ENCODE measurements around the gene ADCK1.
"Not testable (repeated sequence)": the region's sequence is repeated elsewhere in the genome, so short reads cannot be mapped to it uniquely, and the experiment has no call there.

Gene ADCK1

DNA sequence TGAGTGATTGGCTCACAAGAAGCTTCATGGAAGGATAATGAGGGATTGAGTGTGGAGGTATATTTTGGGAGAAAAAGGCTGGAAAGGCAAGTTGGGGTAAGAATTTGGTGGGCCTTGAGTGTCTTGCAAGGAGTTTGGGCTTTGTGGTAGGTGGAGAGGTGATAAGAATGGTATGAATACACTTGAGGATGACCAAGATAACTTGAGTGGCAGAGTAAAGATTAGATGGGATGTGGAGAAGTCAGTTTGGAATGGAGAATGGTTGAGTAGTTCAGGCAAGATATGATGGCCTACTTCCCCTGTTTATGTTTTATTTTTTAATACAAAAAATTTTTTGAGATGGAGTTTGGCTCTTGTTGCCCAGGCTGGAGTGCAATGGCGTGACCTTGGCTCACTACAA is 9.1 kb downstream of the ADCK1 start:
- DNase-seq (ENCODE audit: low read depth in 1 of 2, low spot score in 1 of 2): no peak

DNA sequence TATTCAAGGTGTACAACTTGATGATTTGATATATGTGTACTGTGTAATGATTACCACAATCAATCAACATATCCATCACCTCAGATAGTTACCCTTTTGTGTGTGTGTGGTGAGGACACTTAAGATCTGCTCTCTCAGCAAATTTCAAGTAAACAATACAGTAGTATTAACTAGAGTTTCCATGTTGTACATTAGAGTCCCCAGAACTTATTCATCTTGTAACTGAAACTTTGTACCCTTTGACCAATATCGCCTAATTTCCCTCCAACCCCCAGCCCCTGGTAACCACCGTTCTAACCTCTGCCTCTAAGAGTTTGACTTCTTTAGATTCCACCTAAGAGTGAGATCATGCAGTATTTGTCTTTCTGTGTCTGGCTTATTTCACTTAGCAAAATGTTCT is 12.1 kb downstream of the ADCK1 start:
- DNase-seq (ENCODE audit: low read depth in 1 of 2, low spot score in 1 of 2): no peak

DNA sequence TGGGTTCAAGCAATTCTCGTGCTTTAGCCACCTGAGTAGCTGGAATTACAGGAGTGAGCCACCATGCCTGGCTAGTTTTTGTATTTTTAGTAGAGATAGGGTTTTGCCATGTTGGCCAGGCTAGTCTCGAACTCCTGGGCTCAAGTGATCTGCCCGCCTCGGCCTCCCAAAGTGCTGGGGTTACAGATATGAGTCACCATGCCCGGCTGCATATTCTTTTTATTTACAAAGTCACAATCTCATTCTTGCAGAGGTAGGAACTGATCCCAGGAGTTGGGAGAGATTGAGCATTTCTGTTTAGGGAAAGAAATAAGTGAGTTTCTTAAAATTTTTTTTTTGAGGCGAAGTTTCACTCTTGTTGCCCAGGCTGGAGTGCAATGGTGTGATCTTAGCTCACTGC is 12.8 kb downstream of the ADCK1 start:
- not testable (repeated sequence) for DNase-seq (ENCODE audit: low read depth in 1 of 2, low spot score in 1 of 2)

DNA sequence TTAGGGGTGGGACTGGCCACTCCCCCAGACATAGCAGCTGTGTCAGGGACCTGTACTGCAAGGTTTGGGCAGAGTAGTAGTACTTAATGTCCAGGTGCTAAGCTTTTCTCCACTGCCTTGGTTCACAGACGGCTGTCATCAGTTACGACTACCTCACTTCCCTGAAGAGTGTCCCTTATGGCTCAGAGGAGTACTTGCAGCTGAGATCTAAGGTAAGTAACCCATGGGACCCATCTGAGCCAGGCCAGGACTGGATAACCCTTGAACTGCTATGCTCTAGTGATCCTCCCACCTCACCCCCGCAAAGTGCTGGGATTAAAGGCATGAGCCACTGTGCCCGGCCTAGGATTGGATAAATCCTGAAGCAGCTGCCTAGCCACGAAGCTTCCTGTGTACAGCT is 22.4 kb downstream of the ADCK1 start:
- DNase-seq (ENCODE audit: low read depth in 1 of 2, low spot score in 1 of 2): no peak

DNA sequence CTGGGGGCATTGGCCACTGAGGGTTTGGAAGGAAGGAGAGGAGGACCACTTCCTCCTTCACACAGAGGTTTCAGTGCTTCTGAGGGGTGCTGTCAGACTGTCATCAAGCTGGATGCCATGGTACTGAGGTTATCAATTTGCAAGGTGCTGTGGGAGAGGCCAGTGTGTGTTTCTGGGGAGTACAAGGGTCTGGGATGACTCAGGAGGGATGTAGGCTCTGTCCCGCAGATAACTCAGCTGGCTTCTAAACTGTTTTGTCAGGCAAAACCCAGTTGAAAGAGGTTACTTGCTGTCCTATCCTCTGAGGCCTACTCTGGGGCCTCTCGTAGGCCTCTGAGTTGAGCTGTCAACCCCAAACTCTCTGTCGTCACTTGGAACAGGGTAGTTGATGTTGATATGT is 22.8 kb downstream of the ADCK1 start:
- no peak for DNase-seq (ENCODE audit: low read depth in 1 of 2, low spot score in 1 of 2)

DNA sequence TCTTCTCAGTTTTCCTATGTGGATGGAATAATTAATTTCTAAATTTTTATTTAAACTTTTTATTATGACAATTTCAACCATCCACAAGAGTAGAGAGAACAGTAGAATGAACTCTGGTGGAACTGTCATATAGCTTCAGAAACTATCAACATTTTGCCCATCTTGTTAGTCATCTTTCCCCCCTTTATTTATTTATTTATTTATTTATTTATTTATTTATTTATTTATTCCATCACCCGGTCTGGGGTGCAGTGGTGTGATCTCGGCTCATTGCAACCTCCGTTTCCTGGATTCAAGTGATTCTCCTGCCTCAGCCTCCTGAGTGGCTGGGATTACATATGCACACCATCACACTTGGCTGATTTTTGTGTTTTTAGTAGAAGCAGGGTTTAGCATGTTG is 23.5 kb downstream of the ADCK1 start:
- DNase-seq (ENCODE audit: low read depth in 1 of 2, low spot score in 1 of 2): no peak

DNA sequence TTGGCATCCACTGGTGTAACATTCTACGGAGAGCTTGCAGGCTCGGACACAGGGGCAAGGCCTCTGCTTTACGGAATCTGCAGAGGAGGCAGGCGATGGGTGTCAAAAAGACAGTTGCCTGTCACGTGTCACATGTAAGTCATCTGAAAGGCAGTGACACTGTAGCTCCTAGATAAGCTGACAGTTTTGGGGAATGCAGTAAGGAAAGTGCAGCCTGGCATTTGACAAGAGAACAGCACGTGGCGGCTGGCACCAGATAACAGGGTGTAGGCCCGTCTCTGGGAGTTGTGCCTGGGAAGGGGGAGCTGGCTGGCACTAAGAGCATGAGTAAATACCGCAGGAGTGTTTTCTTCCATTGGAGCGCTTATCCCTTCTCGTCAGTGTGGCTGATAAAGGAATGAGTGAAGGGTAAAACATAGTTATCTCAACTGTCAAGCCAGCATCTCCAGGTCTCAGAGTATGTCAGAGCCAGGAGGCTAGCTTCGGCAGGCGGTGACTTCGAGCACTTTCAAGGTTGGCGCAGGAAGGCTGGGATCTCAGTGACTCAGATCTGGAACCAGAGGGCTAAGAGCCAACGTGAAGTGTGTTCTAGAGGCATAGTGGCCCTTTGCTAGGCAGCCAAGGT is 26.1 kb downstream of the ADCK1 start:
- no peak for DNase-seq (ENCODE audit: low read depth in 1 of 2, low spot score in 1 of 2)

DNA sequence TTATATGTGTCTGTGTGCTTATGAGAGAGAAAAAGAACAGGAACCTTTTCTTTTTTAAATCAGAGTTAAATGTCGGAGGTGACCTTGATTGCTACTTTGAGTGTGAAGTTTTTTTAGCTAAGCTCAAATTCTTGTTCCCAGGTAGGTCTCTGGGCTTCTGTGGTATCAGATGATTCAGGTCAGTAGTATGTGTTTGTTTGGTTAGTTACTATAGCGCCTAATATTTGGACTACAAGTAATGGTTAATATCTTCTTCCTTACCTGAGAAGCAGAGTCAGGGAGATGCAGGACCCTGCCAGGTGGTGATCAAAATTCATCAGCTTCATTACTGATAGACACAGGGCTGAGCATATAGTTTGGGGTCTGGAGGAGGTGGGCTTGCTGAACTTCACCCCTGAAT is 30.8 kb downstream of the ADCK1 start:
- DNase-seq (ENCODE audit: low read depth in 1 of 2, low spot score in 1 of 2): no peak

DNA sequence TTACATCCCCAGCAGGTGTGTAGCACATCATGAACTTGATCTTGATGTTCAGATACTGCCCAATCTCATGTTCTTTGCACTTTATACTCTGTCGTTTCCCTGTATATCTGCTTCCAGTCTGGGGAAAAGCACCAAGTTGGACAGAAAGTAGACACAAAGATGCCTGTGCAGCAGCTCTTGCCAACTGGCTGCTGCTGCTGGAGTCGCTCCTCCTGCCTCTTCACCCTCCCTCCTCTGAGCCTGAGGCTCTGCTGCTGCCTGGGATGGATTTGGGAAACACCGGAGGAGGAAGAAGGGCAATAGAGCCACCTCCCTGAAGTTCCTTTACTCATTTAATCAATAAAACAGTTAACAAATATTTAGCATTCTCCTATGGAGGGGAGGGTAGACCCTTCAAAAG is 32.4 kb downstream of the ADCK1 start:
- no peak for DNase-seq (ENCODE audit: low read depth in 1 of 2, low spot score in 1 of 2)

DNA sequence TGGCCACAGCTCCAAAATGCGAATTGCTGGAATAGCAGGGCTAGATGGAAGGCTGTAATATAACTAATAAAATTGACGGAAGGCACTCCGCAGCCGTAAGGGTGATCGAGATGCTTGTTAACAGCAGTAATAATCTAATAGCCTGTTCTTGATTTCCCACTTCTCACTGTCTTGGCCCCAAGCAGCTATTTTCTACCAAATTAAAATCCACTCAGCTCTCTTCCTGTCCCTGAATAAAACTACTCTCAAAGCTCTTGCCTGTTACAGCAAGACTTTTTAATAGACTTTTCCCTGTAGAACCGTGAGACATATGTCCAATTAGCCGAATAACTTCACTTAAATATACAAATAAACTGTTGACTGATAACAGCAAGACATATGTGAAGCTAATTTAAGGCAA is 38.0 kb downstream of the ADCK1 start:
- no peak for DNase-seq (ENCODE audit: low read depth in 1 of 2, low spot score in 1 of 2)

DNA sequence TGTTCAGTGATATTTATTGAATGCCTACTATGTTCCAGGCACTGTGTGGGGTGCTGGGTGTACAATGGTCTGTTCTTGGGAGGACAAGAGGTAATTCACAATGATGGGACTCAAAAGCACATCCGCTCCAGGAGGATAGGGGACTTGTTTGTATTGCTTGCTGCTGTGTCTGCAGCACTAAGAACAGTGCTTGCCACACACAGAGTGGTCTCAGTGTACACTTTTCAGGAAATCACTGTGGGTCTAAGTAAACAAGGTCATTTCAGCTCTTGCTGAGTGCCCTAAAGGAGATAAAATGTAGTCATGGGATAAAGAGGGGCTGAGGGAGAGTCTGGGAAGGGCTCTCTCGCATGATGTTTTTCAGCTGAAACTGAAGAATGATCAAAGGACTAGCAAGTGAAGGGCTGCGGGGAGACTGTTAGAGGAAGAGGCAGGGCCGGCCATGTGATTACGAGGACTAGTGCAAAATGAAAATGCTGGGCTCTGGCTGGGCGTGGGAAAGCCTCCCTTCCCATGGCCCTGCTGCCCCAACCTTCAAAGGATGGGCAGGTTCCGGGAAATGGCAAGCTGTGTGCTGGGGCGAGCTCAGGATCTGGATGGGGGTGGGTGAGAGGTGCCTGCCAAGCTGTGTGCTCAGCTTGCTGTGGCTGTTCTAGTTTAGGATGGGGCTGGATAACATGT is 39.1 kb downstream of the ADCK1 start:
- no peak for DNase-seq (ENCODE audit: low read depth in 1 of 2, low spot score in 1 of 2)

DNA sequence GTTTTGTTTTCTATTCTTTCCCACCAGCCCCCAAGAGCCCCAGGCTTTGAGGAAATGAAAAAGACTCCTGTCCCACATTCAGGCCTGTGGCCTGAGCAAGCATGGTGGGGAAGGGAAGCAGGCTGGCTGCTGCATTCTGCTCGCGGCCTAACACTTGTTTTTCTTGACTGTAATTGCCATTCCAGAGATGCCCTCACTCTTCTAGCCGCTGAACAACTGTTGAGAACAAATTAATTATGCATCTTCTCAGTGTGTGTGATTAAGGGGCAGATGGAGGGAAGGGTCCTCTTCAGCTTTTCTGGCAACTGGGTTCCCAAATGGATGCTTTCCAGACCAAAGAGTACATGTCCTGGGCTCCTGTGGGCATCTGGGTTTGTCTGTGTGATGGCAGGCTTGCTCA is 43.3 kb downstream of the ADCK1 start:
- DNase-seq (ENCODE audit: low read depth in 1 of 2, low spot score in 1 of 2): no peak

DNA sequence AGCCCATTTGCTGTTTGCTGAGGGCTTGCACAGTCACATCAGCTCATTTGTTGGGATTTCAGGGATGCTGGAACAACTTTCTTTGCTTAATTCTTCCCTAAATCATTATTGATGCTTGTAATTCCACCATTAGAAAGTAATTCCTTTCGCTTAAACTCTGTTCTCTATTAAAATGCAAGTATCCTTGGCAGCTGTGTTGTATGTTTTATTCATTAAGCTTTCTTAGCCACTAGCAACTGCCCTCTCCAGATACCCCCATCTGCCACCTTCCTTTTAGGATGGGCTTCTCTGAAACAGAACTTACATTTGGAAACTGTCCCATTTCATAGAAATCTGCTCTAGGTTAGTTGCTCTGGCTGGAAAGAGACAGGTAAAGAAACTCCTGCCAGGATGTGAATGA is 43.7 kb downstream of the ADCK1 start:
- DNase-seq (ENCODE audit: low read depth in 1 of 2, low spot score in 1 of 2): no peak

DNA sequence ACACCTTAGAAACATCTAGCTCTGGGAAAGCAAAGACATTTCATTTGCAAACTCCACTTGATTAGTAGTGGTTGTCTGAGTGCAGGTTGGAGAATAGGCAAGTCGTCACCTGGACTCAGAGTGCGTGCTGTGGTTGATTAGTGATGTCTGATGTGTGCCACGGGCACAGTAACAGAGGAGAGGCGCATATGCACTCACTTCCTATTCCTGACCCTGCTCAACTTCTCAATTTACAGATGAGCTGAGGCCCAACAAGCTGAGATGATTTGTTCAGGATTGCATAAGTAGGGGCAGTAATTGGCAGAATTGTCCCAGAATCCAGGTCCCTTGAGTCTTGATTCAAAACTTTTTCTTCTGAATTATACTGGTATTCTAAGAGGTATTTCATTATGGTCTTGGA is 44.9 kb downstream of the ADCK1 start:
- no peak for DNase-seq (ENCODE audit: low read depth in 1 of 2, low spot score in 1 of 2)

DNA sequence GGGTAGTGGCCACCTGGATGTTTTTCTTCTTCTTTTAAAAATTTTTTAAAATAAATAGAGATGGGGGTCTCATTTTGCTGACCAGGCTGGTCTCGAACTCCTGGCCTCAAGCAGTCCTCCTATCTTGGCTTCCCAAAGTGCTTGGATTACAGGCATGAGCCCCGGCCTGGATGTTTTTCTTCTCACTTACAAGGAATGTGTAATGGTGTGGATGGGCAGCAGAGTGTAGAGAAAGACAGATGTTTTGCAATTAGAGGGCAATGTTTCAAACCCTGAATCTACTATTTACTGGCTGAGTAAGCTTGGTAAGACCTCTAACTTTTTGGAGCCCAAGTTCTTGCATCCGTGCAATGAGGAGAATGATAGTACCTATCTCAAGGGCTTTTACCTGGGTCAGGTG is 48.1 kb downstream of the ADCK1 start:
- DNase-seq (ENCODE audit: low read depth in 1 of 2, low spot score in 1 of 2): no peak

DNA sequence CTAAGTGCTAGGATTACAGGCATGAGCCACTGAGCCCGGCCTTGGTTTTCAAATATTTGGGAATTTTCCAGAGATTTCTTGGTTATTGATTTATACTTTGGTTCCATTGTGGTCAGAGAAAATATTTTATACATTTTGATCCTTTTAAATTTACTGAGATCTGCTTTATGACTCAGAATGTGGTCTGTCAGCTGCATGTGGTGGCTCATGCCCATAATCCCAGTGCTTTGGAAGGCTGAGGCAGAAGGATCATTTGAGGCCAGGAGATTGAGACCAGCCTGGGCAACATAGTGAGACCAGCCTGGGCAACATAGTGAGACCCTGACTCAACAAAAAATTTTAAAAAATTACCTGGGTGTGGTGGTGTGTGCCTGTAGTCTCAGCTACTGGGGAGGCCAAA is 49.8 kb downstream of the ADCK1 start:
- no peak for DNase-seq (ENCODE audit: low read depth in 1 of 2, low spot score in 1 of 2)

DNA sequence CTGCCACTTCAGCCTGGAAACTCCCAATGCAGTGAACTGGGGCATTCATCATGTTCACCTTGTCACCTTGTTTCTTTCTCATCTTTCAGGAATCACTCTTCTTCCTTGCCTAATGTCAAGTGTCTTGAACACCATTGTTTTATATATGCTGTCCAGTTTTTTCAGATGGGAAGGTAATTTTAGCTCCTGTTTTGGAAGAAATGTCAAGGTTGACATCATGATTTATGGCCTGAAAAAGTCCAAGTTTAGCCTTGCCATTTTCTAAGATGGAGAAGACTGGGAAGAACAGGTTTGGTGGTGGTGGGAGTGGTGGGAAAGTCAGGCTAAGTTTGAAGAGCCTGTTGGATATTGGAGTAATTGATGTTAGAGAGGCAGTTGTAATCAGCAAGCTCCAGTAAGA is 54.0 kb downstream of the ADCK1 start:
- DNase-seq (ENCODE audit: low read depth in 1 of 2, low spot score in 1 of 2): no peak

DNA sequence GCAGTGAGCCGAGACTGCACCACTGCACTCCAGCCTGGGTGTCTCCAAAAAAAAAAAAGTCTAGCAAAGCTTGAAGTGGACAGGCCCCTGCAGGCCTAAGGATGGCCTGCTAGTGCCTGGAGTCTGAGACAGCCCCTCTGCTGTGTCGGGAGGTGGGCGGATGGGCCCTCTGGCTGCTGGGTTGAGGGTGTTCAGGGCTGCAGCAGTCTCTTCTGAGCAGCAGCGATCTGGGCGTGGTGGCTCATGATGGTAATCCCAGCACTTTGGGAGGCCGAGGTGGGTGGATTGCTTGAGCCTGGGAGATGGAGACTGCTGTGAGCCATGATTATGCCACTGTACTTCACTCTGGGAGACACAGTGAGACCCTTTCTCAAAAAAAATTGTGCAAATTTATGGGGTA is 57.0 kb downstream of the ADCK1 start:
- DNase-seq (ENCODE audit: low read depth in 1 of 2, low spot score in 1 of 2): no peak

DNA sequence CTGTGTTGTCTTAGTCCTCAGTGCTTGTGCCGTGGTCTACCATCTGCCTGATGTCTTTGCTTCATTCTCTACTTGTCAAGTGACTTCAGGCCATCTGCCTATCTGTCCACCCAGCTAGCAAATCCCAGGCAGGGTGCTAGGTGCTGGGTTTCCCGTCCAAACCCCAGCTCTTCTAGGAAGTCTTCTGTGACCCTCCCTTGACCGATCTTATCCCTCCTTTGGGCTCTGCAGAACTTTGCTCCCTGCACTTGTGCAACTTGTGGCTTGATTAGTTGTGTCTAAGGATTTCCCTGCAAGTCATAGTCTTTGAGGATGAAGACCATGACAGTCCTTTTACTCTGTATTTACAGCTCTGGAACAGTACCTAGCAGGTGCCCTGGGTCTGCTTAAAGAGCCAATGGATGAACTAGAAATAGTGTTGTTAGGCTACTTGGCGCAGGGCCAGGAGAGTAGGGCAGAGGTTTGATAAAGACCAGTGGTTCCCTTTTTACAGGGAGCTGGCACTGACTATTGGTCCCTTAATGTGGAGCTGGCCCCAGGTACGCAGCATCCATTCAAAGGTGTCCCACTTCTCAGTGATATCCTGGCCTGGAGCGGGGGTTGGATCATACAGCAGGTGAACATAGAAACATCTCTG is 60.1 kb downstream of the ADCK1 start:
- DNase-seq (ENCODE audit: low read depth in 1 of 2, low spot score in 1 of 2): no peak

DNA sequence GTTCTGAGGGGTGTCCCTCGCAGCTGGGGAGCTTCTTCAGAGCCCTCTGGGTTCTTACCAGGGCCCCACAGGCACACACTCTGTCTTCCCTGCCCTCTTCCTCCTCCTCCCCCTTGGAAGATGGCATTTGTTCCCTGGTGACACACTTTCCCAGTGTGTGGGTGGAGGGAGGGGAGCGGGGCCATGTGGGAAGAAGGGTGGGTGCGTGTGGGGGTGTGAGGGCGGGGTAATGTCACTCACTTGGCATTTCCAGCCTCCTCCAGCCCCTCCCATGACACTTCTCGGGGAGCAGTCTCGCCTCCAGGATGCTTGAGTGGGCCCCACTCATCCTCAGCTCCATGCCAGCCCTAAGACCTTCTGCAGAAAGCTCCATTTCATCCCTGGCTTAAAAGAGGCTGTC is 61.3 kb downstream of the ADCK1 start:
- DNase-seq (ENCODE audit: low read depth in 1 of 2, low spot score in 1 of 2): no peak

DNA sequence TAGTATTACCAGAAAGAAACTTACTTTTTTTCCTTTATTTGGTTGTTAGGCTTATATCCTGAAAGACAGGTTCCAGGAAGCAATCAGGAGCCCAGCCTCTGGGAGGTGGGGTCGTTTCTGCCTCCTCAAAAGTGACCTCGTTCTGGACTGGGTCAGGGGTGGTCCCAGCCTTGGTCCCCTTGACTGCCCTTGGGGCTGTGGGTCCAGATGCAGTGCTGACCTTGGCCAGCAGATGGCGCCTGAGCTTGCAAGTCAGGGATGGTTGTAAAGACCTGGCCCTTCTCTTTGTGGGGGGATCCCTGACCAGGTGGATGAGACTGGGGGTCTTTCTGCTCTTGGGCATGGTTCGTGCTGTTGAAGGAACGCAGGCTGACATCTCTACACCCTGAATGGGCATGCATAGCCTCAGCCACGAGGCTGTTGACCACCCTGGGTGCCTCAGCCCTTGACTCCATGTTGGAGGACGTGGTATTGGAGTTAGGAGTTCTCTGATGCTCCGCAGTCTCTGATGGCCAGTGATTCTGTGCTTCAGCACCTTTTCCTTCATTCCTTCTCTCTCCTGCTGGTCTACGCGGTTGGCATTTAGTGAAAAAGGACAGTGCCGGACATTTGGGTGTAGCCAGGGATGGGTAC is 62.4 kb downstream of the ADCK1 start:
- DNase-seq (ENCODE audit: low read depth in 1 of 2, low spot score in 1 of 2): peak; percentile 54 to 58

DNA sequence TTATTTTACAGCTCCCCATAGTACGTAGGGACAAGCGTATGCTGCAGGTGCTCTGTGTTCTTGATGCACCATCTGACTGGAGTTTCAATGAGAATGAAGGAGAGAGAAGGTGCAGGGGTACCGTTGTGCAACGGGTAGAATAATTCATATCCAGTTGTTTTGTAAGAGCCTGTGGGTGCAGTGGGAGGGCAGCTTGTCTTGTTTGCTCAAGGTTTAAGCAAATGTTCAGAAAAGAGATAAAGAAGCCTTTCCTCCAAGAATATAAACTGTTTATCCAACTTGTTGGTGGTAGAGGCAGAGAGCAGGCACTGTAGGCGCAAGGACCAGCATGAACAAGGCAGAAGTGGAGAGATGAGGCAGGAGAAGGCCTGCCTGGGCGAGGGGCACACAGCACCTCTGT is 64.2 kb downstream of the ADCK1 start:
- DNase-seq (ENCODE audit: low read depth in 1 of 2, low spot score in 1 of 2): no peak
